HL-60 (cell line): Measurements from ENCODE around the gene ATP1A2.

Experiments used
- DNase-seq, 2 experiments: peaks; one replicate each; pipeline ENCODE4 v3.0.0-alpha.2; 2010 to 2020; ENCODE audit warnings: low read depth in 1 of 2, low spot score in 1 of 2
- H3K27ac ChIP-seq: fragments of 250-450 bp; sonication (Bioruptor Pico); replicated peaks from 2 replicates; pipeline ENCODE4 v1.5.1; 2020; ENCODE audit warnings: mild to moderate bottlenecking, moderate library complexity
- H3K27me3 ChIP-seq: fragments of 250-450 bp; sonication (Bioruptor Pico); 2 replicates; pipeline ENCODE4 v1.5.1; 2021; ENCODE audit warnings: mild to moderate bottlenecking, moderate library complexity; ENCODE audit not compliant: insufficient read depth, poor library complexity, severe bottlenecking
- H3K4me3 ChIP-seq: replicated peaks from 2 replicates; pipeline ENCODE4 v1.5.1; 2011; ENCODE audit warnings: mild to moderate bottlenecking, control low read depth, low read length; ENCODE audit not compliant: insufficient read depth
- GABPA ChIP-seq: IDR thresholded peaks from 2 replicates; pipeline ENCODE4 v1.6.1; 2012; ENCODE audit warnings: low read depth
- POLR2AphosphoS5 ChIP-seq: IDR thresholded peaks from 2 replicates; pipeline ENCODE4 v1.6.1; 2012; ENCODE audit warnings: low read depth
- SPI1 ChIP-seq: IDR thresholded peaks from 2 replicates; pipeline ENCODE4 v1.6.1; 2012; ENCODE audit warnings: low read depth, mild to moderate bottlenecking, borderline replicate concordance
- TF ChIP-seq, protein P1 (sequence below): IDR thresholded peaks from 2 replicates; pipeline ENCODE4 v1.6.1; 2012; ENCODE audit warnings: low read depth; ENCODE audit not compliant: insufficient replicate concordance
- TF ChIP-seq, protein P2 (sequence below): IDR thresholded peaks from one replicate; pipeline ENCODE4 v1.5.1; 2011; ENCODE audit warnings: low read length, control low read depth, inconsistent platforms; ENCODE audit not compliant: insufficient read depth

Gene ATP1A2

DNA sequence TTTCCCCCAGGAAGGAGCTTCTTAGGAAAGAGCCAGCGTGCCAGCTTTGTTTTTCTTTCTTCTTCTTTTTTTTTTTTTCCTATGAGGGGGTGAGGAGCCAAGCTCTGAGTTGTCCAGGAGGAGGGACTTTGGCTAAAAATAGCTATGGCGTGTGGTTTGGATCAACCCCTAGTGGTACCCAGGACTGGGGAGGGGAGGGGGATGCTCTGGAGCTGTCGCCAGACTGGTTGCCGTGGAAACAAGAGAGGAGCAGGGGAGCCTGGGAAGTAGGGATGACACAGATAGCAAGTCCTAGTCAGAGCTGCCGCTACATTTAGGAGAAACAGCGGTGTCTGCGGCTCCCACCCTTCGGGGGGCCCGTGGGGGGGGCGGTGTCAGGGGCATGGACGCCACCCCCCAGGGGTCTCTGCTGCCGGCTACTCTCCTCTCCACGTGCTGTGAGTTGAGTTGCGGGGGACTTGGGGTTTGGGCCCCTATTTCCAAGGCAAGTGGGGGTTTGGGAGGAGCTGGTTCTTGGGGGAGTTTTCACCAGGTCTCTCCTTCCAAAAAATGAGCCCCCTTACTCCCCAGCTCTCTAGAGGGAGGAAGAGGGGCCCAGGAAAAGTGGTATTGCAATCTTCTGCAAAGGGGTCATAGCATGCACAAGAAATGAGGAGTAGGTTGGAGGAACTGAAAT, 34.2 kb upstream of the ATP1A2 start, which contains the start of gene KCNJ9:
KCNJ9 (plus strand) TSS at position 278 of the 676 bp plus-strand sequence. CDS start 2,493 bp downstream, outside the sequence.
- no peak within 1 kb of the TSS for H3K27ac ChIP-seq
- TF ChIP-seq, protein P1, sequence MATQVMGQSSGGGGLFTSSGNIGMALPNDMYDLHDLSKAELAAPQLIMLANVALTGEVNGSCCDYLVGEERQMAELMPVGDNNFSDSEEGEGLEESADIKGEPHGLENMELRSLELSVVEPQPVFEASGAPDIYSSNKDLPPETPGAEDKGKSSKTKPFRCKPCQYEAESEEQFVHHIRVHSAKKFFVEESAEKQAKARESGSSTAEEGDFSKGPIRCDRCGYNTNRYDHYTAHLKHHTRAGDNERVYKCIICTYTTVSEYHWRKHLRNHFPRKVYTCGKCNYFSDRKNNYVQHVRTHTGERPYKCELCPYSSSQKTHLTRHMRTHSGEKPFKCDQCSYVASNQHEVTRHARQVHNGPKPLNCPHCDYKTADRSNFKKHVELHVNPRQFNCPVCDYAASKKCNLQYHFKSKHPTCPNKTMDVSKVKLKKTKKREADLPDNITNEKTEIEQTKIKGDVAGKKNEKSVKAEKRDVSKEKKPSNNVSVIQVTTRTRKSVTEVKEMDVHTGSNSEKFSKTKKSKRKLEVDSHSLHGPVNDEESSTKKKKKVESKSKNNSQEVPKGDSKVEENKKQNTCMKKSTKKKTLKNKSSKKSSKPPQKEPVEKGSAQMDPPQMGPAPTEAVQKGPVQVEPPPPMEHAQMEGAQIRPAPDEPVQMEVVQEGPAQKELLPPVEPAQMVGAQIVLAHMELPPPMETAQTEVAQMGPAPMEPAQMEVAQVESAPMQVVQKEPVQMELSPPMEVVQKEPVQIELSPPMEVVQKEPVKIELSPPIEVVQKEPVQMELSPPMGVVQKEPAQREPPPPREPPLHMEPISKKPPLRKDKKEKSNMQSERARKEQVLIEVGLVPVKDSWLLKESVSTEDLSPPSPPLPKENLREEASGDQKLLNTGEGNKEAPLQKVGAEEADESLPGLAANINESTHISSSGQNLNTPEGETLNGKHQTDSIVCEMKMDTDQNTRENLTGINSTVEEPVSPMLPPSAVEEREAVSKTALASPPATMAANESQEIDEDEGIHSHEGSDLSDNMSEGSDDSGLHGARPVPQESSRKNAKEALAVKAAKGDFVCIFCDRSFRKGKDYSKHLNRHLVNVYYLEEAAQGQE: no peak
- TF ChIP-seq GABPA (no peak), SPI1 (no peak), POLR2AphosphoS5 (no peak)
- TF ChIP-seq, protein P2, sequence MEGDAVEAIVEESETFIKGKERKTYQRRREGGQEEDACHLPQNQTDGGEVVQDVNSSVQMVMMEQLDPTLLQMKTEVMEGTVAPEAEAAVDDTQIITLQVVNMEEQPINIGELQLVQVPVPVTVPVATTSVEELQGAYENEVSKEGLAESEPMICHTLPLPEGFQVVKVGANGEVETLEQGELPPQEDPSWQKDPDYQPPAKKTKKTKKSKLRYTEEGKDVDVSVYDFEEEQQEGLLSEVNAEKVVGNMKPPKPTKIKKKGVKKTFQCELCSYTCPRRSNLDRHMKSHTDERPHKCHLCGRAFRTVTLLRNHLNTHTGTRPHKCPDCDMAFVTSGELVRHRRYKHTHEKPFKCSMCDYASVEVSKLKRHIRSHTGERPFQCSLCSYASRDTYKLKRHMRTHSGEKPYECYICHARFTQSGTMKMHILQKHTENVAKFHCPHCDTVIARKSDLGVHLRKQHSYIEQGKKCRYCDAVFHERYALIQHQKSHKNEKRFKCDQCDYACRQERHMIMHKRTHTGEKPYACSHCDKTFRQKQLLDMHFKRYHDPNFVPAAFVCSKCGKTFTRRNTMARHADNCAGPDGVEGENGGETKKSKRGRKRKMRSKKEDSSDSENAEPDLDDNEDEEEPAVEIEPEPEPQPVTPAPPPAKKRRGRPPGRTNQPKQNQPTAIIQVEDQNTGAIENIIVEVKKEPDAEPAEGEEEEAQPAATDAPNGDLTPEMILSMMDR: no peak
- DNase-seq: no peak
- H3K4me3 ChIP-seq: no peak within 1 kb of the TSS
- peaks cover 33% of the 10 kb centered on the region for H3K27me3 ChIP-seq

GRCh38 chr1:160082487-160082886, 33.1 kb upstream of the ATP1A2 start:
- peaks cover 33% of the 10 kb centered on the region for H3K27me3 ChIP-seq
- TF ChIP-seq, protein P1: no peak
- TF ChIP-seq GABPA: no peak
- no peak for TF ChIP-seq POLR2AphosphoS5
- TF ChIP-seq, protein P2: no peak
- no peak for TF ChIP-seq SPI1
- no peak overlapping the region for H3K27ac ChIP-seq
- no peak for DNase-seq
- no peak overlapping the region for H3K4me3 ChIP-seq

- Histone ChIP-seq H3K27ac (no peak overlapping the region), H3K4me3 (no peak overlapping the region), H3K27me3 (peaks cover 33% of the 10 kb centered on the region)
- DNase-seq: no peak
- no peak for TF ChIP-seq POLR2AphosphoS5
- TF ChIP-seq, protein P1: no peak
- TF ChIP-seq SPI1: no peak
- TF ChIP-seq GABPA: no peak
- TF ChIP-seq, protein P2: no peak
Observed at GRCh38 chr1:160082926-160083325, 32.6 kb upstream of the ATP1A2 start.
